Glutamatergic neuron (in vitro differentiated cells): ENCODE results near the gene BHLHE41. TPM values are rescaled to one million over a fixed set of nuclear protein-coding genes. Genes with fewer than 3 reads are reported as not detected.
A peak's percentile ranks its signal among the peaks of the same experiment; 100 is the strongest.

ENCODE experiments used
- DNase-seq: peaks from one replicate; pipeline ENCODE4 v3.0.0; 2022
- H3K27ac Mint-ChIP-seq: one replicate; pipeline ENCODE4 v1.8.0; 2020; ENCODE audit warnings: mild to moderate bottlenecking, mixed read lengths, inconsistent platforms; ENCODE audit not compliant: unreplicated experiment
- H3K27me3 Mint-ChIP-seq: one replicate; pipeline ENCODE4 v1.8.0; 2020; ENCODE audit warnings: mild to moderate bottlenecking, moderate library complexity, mixed read lengths, inconsistent platforms; ENCODE audit not compliant: unreplicated experiment
- H3K36me3 Mint-ChIP-seq: one replicate; pipeline ENCODE4 v1.8.0; 2020; ENCODE audit warnings: mild to moderate bottlenecking, mixed read lengths, inconsistent platforms; ENCODE audit not compliant: unreplicated experiment
- H3K4me1 Mint-ChIP-seq: one replicate; pipeline ENCODE4 v1.8.0; 2020; ENCODE audit warnings: mild to moderate bottlenecking, low read depth, mixed read lengths, inconsistent platforms; ENCODE audit not compliant: unreplicated experiment
- H3K4me3 Mint-ChIP-seq: one replicate; pipeline ENCODE4 v1.8.0; 2020; ENCODE audit warnings: mild to moderate bottlenecking, mixed read lengths, inconsistent platforms; ENCODE audit not compliant: unreplicated experiment
- H3K9me3 Mint-ChIP-seq: one replicate; pipeline ENCODE4 v1.8.0; 2020; ENCODE audit warnings: mild to moderate bottlenecking, moderate library complexity, mixed read lengths, inconsistent platforms; ENCODE audit not compliant: unreplicated experiment
- total RNA-seq: library from RNA; stranded (reverse); fragmentation: NEBNext Ultra II Directional; extraction: Animal tissue kit (Norgen Biotek cat#: 25700); gene quantifications from one replicate; pipeline ENCODE4 v1.2.1, GENCODE V29; 2021; ENCODE audit not compliant: unreplicated experiment
- TF ChIP-seq, protein P1 (sequence below): fragments of 200-600 bp; sonication (generic); IDR thresholded peaks from one replicate; pipeline ENCODE4 v1.5.0; 2021; ENCODE audit not compliant: partially characterized antibody, unreplicated experiment

The BHLHE41 gene
- total RNA-seq, 1 donor from 2014 or later: 3.6 TPM

DNA sequence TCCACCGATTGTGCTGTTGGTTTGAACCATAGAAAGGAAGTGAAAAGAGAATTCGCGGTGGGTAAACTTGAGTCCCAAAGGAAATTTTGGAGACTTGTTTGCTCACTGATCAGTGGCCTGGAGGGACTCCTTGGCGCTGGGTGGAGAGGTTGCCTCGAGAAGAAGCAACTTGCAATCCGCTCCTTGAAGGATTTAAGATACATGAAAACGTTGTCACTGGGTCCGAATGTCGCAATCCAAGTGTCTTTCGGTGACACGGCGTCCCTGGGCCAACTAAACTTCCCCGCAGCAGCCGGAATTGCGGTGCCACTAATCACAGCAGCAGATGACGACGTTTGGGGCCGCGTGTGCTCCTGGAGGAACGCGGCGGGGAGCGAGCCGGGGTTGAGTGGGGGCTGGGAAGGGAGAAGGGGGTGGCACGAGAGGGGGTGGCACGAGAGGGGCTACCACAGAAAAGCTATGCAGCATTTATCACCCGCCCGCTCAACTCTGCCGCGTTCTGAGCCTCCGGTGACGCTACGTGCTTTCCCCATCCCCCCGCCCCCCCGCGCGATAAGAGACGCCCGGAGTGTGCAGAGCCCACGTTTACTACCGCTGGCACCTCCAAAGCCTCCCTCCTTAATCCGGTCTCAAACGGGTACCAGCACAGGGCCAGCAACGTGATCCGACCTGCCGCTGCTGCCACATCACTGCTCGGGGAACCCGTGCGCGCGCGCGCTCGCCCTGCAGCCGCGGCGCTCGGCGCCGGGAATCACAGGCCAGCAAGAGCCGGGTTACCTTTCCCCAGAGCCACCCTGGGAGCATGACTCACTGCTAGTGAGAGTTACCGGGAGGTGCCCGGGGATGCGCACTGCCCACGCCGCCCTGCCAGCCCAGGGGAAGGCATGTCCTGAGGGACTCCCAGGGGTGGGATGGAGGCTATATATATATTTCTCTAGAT is 833 bp upstream of the BHLHE41 start:
- peaks cover 12% of the 10 kb centered on the region for H3K9me3 Mint-ChIP-seq
- no peaks in the 10 kb centered on the region for H3K36me3 Mint-ChIP-seq
- H3K27me3 Mint-ChIP-seq: peaks cover 27% of the 10 kb centered on the region
- H3K4me3 Mint-ChIP-seq: peak overlapping the region; percentile 95
- H3K27ac Mint-ChIP-seq: peak overlapping the region; percentile 77
- TF ChIP-seq, protein P1, sequence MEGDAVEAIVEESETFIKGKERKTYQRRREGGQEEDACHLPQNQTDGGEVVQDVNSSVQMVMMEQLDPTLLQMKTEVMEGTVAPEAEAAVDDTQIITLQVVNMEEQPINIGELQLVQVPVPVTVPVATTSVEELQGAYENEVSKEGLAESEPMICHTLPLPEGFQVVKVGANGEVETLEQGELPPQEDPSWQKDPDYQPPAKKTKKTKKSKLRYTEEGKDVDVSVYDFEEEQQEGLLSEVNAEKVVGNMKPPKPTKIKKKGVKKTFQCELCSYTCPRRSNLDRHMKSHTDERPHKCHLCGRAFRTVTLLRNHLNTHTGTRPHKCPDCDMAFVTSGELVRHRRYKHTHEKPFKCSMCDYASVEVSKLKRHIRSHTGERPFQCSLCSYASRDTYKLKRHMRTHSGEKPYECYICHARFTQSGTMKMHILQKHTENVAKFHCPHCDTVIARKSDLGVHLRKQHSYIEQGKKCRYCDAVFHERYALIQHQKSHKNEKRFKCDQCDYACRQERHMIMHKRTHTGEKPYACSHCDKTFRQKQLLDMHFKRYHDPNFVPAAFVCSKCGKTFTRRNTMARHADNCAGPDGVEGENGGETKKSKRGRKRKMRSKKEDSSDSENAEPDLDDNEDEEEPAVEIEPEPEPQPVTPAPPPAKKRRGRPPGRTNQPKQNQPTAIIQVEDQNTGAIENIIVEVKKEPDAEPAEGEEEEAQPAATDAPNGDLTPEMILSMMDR: no peak
- H3K4me1 Mint-ChIP-seq: peaks cover 18% of the 10 kb centered on the region
- peak; percentile 76 for DNase-seq

DNA sequence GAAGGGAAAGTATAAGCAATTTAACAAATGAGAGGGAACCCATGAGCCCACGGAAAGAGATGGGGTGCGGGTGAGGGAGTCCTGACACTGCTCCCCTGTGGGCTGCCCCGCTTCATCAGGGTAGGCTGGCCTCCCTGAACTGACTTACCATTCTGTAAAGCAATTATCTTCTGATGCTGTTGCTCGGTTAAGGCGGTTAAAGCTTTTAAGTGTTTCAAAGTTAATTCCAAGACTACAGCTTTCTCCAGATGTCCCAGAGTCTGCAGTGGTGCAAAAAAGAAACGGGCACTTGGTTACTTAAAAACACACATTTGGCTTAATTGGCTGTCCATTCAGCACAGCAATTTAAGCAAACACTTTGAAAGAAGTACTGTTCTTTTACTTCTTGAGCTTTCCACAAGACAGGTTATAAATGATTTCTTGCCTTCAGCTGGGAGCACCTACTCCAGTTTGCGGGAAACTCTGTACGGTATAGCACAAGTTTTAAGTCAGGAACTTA is 1.3 kb downstream of the BHLHE41 start:
- H3K4me1 Mint-ChIP-seq: peaks cover 22% of the 10 kb centered on the region
- DNase-seq: no peak
- H3K27me3 Mint-ChIP-seq: peaks cover 27% of the 10 kb centered on the region
- no peaks in the 10 kb centered on the region for H3K36me3 Mint-ChIP-seq
- H3K4me3 Mint-ChIP-seq: peak overlapping the region; percentile 95
- H3K9me3 Mint-ChIP-seq: peaks cover 12% of the 10 kb centered on the region
- TF ChIP-seq, protein P1: no peak
- no peak overlapping the region for H3K27ac Mint-ChIP-seq

DNA sequence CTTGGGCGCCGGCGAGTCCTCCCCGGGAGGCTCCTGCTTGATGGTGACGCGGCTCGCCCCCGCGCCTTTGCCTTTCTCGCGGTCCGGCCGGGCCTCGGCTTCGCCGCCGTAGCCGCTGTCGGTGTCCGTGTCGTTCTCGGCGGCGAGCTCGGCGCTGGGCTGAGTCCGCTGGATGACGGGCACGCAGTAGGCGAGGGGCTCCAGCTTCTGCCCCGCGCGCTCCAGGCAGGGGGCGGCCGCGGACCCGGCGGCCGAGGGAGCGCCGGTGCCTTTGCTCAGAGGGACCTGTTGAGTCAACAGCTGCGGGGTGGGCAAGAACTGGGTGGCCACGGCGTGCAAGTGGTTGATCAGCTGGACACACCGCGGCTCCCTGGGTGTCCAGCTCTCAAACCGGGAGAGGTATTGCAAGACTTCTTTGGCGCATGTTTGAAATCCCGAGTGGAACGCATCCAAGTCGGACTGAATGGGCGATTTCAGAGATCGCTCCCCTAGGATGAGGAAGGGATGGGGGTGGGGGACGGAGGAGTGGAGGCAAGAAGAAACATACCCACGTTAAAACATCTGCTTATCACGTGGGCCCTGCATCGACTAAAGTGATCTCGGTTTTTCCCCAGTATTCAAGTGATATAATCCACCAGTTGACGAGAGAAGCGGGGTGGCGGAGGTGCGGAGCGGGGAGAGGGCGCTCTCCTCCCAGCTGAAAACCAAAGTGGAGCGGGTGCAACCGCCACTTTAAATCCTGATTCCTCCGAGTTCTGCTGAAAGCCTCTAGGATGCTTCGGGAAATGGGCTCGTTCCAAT is 2.0 kb downstream of the BHLHE41 start:
- H3K27ac Mint-ChIP-seq: no peak overlapping the region
- peaks cover 12% of the 10 kb centered on the region for H3K9me3 Mint-ChIP-seq
- H3K36me3 Mint-ChIP-seq: no peaks in the 10 kb centered on the region
- H3K4me3 Mint-ChIP-seq: peak overlapping the region; percentile 87
- TF ChIP-seq, protein P1: no peak
- peaks cover 27% of the 10 kb centered on the region for H3K27me3 Mint-ChIP-seq
- H3K4me1 Mint-ChIP-seq: peaks cover 27% of the 10 kb centered on the region
- peak; percentile 36 for DNase-seq

DNA sequence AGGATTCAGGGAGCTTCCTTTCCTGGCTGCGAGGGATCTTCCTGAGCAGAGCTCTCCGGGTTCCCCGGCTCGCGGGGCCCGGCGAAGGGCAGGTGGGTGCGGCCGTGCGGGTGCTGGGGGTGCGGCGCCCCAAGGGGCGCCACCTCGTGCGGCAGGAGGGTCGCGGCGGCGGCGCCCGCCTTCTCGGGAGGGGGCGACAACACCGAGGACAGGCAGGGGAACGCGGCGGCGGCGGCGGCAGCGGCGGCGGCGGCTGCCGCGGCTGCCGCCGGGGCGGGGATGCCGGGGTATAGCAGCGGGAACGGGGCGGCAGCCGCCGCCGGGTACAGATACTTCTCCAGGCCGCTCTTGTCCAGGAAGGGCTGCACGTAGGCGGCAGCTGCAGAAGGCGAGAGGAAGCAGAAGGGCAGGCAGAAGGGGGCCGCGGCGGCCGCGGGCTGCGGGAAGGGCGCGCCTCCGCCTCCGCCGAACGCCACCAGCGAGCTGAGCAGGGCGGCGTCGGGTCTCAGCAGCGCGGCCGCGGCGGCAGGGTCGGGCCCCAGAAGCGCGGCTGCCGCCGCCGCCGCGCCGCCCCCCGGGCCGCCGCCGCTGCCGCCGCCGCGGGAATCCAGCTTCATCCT is 2.7 kb downstream of the BHLHE41 start:
- peaks cover 27% of the 10 kb centered on the region for H3K27me3 Mint-ChIP-seq
- peak; percentile 66 for DNase-seq
- H3K4me3 Mint-ChIP-seq: peak overlapping the region; percentile 85
- H3K27ac Mint-ChIP-seq: no peak overlapping the region
- H3K36me3 Mint-ChIP-seq: no peaks in the 10 kb centered on the region
- H3K9me3 Mint-ChIP-seq: peaks cover 9% of the 10 kb centered on the region
- TF ChIP-seq, protein P1: no peak
- H3K4me1 Mint-ChIP-seq: peaks cover 28% of the 10 kb centered on the region
